Activated T-cell treated with anti-CD3 and anti-CD28 coated beads for 1 hour (primary cell): ENCODE data around the gene RNF212.
"Not testable (repeated sequence)": the region's sequence is repeated elsewhere in the genome, so short reads cannot be mapped to it uniquely, and the experiment has no call there.

ENCODE experiments used
- DNase-seq: peaks from one replicate; pipeline ENCODE4 v3.0.0-alpha.2; 2020; ENCODE audit warnings: low read depth

RNF212 gene

GRCh38 chr4:1048773-1049590 is 64.4 kb downstream of the RNF212 start:
- DNase-seq, result no peak

- DNase-seq, result no peak
These were observed 65.2 kb downstream of the RNF212 start for GRCh38 chr4:1047976-1048772.

DNA sequence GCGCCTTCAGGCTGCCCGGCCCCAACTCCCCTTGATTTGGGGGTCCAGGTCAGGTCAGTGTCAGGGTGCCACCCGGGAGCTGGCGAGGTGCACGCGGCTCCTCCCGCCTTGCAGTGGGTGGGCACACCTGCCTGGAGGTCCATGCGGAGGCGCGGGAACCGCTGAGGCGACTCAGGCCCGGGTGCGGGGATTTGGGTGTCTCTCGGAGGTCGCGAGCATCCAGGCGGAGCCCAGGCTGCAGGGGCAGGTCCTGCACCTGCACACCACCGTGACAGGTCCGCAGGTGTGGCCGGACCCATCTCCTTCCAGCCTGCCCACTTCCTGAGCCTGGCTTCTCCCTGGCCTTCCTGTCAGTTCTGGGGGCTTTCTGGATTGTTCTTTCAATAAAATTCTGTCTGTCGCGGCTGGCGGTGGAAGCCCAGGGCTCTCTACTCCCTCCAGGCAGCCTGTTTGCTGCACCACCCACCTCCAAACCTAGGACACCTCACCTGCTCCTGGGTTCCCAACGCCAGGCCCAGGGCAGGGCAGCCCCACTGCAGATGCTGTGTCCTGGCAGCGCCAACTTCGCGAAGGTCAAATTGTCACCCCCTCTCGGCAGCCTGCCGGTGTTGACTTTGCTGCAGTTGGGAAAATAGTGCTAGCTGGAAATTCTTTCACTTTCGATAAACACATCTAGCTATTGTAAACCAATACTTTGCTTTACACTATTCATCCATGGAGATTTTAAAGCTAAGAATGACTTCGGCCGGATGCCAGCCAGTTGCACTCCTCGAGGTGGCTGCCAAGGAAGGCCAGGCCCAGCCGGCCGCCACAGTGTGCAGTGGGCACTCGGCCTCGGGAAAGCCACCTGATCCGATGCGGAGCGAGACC is 66.0 kb downstream of the RNF212 start:
- DNase-seq, result no peak

- not testable (repeated sequence) for DNase-seq
These were observed 66.8 kb downstream of the RNF212 start for GRCh38 chr4:1046581-1047011.

DNA sequence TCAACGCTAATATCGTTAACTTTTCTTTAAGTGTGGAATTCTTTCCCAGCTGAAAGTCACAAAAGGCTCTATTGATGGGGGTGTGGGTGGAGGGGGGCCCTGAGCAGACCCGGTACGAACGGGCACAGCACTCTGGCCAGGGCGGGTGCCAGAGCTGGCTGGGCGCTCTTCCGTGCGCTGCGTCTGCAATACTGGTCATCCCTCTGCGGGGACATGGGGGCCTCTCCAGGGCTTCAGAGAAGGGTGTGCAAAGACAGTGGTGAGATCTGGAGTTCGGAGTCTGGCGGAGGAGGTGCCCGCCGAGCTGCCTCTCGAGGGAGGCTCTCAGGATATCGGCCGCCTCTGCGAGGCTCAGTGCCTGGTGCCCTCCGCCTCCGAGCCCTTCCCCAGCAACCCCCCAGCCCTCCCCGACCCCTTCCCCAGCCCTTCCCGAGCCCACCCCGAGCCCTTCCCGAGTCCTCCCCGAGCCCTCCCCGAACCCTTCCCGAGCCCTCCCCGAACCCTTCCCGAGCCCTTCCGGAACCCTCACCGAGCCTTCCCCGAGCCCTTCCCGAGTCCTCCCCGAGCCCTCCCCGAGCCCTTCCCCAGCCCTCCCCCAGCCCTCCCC is 67.7 kb downstream of the RNF212 start:
- DNase-seq, result no peak

DNA sequence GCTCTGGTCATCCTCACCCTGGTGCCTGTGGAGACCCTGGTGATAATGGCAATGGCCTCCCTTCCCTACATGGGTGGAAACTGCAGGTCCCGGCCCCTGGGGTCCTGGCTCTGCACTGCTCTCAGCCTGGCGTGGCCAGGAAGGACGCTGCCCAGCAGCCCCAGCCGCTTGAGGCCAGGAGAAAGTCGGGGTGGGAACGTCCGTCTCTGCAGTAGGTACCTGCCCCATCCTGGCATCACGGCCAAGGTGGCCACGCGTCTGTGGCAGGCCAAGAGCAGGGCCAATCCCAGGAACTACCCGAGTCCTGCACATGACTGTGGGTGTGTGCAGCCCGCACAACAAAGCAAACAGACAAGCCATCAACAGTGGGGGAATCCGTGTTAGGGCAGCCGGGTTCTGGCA is 68.2 kb downstream of the RNF212 start:
- no peak for DNase-seq

DNA sequence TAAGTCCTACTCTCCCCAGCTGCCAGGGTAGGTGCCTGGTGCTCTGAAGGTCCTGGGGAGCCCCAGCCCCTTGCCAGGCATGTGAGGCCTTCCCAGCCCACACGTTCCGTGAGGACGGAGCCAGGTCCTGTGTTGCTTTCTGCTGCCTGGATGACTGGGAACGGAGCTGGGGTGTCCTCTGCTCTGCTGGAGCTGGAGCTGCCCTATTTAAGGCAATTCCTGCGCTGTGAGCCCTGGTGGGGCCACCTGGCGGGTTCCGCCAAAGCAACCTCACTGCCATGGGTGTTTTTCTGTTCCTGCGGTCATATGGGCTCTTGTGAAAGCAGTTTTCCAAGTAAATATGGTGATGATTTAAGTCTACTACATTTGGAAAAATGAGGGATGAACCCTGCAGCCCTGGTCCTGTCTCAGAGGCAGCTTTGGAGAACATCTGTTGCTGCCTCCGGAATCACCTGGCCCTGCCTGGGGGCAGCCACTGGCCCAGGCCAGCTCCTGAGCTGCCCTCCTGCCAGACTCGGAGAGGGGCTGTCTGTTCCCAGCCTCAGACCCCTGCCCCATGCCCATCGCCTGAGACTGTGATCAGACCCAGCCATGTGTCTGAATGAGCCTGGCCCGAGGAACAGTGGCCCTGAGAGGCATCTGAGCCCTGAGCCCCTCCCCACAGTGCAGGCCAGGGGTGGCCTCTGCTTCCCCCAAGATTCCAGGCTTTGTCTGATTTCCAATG is 68.7 kb downstream of the RNF212 start:
- no peak for DNase-seq

- DNase-seq, result no peak
These were observed 69.5 kb downstream of the RNF212 start for GRCh38 chr4:1043651-1044468.

DNA sequence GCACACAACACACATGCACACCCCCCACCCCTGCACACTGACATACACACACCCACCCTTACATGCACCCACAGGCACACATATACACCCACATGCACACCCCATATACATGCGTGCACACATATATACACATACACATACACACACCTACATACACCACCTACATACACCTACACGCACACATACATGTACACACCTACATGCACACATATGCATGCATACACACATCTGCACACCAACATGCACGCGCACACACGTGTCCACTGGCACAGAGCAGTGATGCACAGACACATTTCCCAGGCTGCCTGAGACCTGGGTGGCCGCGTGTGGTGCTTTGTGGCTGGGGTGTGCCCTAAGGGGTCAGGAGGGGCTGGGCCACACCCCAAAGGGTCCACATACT is 70.2 kb downstream of the RNF212 start:
- no peak for DNase-seq

GRCh38 chr4:1042352-1043055 is 70.9 kb downstream of the RNF212 start:
- no peak for DNase-seq

DNA sequence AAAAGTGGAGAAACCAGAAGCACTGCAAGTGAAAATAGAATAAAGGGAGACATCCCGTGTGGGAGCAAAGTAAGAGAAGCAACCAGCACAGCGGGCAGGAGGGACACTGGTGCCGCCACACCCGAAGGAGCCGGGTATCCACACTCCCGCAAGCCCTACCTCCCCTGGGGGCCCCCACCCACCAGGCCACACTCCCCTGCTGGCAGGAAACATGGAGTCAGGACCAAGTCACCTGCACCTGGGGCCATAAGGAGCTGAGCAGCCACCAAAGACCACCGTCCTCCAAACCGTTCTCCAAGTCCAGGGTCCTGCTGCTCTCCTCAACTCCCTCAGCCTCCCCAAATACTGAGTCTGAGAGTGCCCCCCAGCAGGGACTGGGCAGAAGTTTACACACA is 71.4 kb downstream of the RNF212 start:
- DNase-seq, result no peak

DNA sequence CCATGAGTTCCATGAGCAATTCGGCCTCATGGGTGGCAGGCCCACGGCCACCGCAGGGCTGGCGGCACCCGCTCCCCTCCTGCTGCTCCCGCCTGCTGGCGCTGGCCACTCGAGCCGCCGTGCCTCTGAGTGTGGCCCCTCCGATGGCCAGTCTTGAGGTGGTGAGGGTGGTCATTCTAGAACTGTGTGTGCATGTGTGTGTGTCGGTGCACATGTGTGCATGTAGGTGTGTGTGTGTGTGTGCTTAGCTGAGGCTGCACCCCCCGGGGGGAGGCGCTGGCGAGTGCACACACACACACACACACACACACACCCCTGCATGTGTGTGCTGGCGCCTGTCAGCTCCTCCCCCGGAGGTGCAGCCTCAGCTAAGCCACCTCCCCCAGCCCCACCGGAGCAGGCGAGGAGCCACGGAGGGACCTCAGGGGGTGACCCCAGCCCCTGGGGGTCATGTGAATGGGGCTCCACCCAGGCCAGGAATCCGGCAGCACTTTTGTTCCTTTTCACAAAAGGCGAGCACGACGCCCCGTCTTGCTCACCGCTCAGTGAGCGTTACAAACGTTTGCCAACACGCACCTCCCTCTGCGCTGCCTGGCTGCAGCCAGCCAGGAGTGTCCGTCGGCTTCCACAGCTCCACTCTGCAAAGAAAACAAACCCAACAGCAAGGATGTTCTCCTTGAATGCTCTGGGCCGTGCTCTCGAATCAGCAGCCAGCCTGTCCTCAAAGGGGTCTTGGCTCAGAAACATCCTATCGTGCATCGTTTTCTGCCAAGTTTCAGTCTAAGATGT is 72.0 kb downstream of the RNF212 start:
- DNase-seq, result no peak

- no peak for DNase-seq
These were observed 72.8 kb downstream of the RNF212 start for GRCh38 chr4:1040344-1041146.

GRCh38 chr4:1039493-1040343 is 73.6 kb downstream of the RNF212 start:
- no peak for DNase-seq

GRCh38 chr4:1038948-1039492 is 74.3 kb downstream of the RNF212 start:
- no peak for DNase-seq

- DNase-seq, result no peak
These were observed 76.2 kb downstream of the RNF212 start for GRCh38 chr4:1036976-1037810.
